NCI-H526 (cell line): ENCODE measurements around the gene CDC123.
"Not testable (repeated sequence)": the region's sequence is repeated elsewhere in the genome, so short reads cannot be mapped to it uniquely, and the experiment has no call there.

Source experiments
- DNase-seq, 2 experiments: peaks; one replicate each; lab custom pipeline; 2025; lab: John Stamatoyannopoulos, UW

Gene CDC123

GRCh38 chr10:12195603-12196506 lies at the start of gene CDC123, which contains the start of gene NUDT5:
Gene CDC123 (plus strand): TSS chr10:12196188. CDS start chr10:12196246, 58 bp downstream.
Gene NUDT5 (minus strand): TSS chr10:12195891. CDS start chr10:12186291, 9,600 bp downstream.
- DNase-seq: peak; percentile 69 to 88

GRCh38 chr10:12150163-12150562 lies 45.8 kb upstream of the CDC123 start:
- DNase-seq: no peak

- no peak for DNase-seq
Measured at GRCh38 chr10:12154516-12154915, 41.5 kb upstream of the CDC123 start.

- DNase-seq: no peak
Measured at GRCh38 chr10:12156367-12157123, 39.4 kb upstream of the CDC123 start.

- no peak for DNase-seq
Measured at GRCh38 chr10:12158111-12158510, 37.9 kb upstream of the CDC123 start.

GRCh38 chr10:12160664-12161063 lies 35.3 kb upstream of the CDC123 start:
- no peak for DNase-seq

GRCh38 chr10:12162927-12163326 lies 33.1 kb upstream of the CDC123 start:
- DNase-seq: no peak

- no peak for DNase-seq
Measured at GRCh38 chr10:12164085-12164484, 31.9 kb upstream of the CDC123 start.

- no peak for DNase-seq
Measured at GRCh38 chr10:12165036-12165435, 31.0 kb upstream of the CDC123 start.

GRCh38 chr10:12165999-12166775 lies 29.8 kb upstream of the CDC123 start:
- DNase-seq: no peak

GRCh38 chr10:12171512-12171911 lies 24.5 kb upstream of the CDC123 start:
- DNase-seq: not testable (repeated sequence)

GRCh38 chr10:12177642-12178041 lies 18.3 kb upstream of the CDC123 start:
- no peak for DNase-seq

GRCh38 chr10:12179606-12180170 lies 16.3 kb upstream of the CDC123 start:
- no peak for DNase-seq

- no peak for DNase-seq
Measured at GRCh38 chr10:12180221-12180974, 15.6 kb upstream of the CDC123 start.

GRCh38 chr10:12181065-12181775 lies 14.8 kb upstream of the CDC123 start:
- DNase-seq: no peak

GRCh38 chr10:12184165-12184564 lies 11.8 kb upstream of the CDC123 start:
- no peak for DNase-seq

GRCh38 chr10:12186323-12186722 lies 9.7 kb upstream of the CDC123 start:
- DNase-seq: no peak

GRCh38 chr10:12187321-12187905 lies 8.6 kb upstream of the CDC123 start:
- DNase-seq: no peak

GRCh38 chr10:12188656-12189055 lies 7.3 kb upstream of the CDC123 start:
- DNase-seq: no peak

GRCh38 chr10:12189426-12189825 lies 6.6 kb upstream of the CDC123 start:
- DNase-seq: no peak
